Glomerular visceral epithelial cell (primary cell): ENCODE measurements around the gene LKAAEAR1.

ENCODE experiments used
- DNase-seq: peaks from one replicate; pipeline ENCODE4 v3.0.0-alpha.2; 2016; ENCODE audit errors: extremely low spot score

The LKAAEAR1 gene

DNA sequence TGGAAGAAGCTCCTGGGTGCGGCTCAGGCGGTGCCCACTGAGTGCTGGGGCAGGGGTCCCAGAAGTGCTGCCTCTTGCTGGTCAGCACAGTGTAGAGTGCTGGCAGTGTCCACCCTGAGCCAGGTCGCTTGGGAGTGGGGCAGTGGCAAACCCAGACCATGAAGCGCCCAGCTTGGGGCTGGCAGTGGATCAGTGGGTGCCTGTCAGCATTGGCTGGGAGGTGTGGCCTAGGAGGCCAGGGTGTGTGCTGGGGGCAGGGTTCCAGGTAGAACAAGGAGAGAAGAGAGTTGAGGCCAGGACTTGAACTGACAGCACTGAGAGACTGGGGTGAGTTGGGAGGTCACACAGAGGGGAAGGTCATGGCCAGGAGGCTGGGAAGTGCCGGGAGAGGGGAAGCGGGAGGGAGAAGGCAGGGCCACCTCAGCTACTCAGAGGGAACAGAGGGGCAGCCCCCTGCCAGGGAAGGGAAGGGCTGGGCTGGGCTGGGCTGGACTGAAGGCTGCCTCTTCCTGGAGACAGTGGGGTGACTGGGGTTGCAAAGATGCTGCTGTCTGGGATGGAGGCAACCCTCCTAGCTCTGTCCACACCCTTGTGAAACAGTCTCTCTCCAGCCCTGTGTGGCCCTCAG, 17.1 kb downstream of the LKAAEAR1 start:
- DNase-seq, result no peak

DNA sequence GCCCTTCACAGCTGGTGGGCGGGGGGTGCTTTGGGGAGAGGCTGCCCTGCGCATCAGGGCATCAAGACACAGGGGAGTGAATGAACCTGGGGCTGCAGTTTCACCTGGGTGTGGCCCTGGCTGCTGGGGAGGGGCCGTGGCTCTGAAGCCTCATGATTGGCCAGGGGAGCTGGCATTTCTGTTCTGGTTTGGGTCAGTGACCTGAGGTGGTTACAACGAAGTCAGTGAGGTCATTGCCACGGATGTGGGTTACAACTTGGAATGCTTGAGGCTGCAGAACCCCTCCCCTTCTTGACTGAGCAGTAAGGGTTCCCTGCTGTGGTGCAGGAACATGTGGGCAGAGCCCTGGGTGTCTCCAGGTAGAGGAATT, 18.2 kb downstream of the LKAAEAR1 start:
- peak; percentile 97 for DNase-seq

DNA sequence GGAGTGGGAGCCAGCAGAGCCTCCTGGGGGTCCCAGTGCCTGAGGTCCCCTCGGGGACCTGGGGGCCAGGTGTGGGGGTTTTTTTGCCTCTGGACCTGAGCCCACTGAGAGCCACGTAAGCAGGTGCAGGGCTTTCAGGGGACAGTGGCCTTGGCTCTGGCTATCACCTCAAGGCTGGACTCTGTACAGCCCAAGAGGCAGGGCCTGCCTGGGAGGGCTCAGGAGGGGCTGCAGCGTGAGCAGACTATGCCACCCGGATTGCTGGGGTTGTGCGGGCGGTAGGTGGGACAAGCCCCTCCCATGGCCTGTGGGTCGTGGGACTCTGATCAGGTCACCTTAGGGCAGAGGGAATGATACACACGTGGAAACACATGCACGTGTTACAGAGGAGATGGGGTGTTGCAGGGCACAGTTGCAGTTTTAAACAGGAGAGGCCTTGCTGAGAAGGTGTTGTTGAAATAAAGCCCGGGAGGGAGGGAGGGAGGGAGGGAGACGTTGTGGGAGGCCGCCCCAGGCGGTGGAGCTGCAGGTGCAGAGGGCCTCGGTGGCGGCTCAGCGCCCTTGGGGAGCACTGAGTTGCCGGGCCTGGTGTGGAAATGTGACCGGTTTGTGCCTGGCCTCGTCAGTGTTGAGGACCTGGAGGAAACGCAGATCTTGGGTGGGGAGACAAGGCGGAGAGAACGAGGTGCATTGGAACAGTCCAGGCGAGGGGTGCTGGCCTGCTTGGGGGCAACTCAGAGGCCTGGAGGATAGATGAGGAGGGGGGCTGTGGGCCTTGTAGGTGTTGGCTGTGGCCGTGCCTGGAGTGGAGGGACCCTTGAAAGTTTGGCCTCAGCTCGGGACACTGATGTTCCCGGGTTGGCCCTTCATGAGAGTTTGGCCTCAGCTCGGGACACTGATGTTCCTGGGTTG, 18.9 kb downstream of the LKAAEAR1 start:
- DNase-seq, result no peak

DNA sequence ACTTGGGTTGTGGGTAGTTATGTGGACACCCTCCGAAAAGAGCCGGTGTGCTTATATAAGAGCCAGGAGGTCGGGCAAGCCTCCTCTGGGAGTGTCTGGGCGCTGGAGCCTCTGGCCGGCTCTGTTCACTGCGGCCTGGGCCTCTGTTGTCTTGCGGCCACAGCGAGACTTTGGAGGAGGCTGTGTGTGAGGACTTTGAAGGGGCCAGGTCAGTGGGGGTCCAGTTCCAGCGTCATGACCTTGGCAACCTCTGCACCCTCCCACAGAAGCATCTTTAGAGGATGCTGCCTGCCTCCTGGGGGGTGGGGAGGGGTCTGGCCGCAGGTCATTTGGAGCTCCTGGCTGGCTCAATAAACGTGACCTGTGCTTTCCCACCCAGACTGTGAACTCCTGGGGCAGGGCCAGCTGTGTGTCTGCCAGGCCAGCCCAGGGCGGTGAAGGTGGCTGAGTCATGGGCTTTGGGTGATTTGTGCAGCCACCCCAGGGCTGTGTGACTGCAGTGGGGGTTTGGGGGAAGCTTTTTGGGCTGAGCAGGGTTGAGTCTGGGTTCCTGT, 20.0 kb downstream of the LKAAEAR1 start:
- DNase-seq, result peak; percentile 81

DNA sequence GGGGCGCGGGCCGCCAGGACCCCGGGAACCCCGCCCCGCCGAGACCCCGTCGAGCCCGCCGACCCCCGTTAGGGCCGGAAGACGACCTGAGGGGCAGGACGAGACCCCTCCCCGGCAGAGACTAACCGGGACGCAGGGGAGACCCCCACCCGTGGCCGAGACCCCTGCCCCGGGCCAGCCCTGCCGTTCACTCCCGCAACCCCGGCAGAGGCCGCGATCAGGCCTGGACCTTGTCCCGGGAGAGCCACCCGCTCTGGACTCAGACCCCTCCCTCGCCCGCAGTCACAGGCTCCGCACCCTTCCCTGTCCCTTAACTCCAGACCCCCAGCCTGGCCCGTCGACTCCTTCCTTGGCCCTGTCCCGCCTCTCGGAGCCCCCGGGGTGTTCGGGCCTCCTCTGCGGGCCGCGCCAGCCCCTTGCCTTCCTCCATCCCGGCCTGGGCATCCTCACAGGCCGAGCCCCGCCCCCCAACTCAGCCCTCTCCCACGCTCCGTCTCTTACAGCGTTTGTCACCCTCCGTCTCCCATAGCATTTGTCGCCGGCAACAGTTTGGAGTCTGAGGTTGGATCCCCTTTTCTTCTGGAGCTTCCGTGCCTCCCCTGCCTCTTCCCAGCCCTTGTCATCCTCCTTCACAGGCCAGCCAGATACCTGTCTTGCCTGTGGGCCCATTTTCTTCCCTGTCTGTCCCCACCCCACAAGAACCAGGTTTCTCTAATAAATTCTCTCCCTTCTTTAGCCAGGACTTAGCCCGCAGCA, 20.6 kb downstream of the LKAAEAR1 start:
- DNase-seq, result no peak

DNA sequence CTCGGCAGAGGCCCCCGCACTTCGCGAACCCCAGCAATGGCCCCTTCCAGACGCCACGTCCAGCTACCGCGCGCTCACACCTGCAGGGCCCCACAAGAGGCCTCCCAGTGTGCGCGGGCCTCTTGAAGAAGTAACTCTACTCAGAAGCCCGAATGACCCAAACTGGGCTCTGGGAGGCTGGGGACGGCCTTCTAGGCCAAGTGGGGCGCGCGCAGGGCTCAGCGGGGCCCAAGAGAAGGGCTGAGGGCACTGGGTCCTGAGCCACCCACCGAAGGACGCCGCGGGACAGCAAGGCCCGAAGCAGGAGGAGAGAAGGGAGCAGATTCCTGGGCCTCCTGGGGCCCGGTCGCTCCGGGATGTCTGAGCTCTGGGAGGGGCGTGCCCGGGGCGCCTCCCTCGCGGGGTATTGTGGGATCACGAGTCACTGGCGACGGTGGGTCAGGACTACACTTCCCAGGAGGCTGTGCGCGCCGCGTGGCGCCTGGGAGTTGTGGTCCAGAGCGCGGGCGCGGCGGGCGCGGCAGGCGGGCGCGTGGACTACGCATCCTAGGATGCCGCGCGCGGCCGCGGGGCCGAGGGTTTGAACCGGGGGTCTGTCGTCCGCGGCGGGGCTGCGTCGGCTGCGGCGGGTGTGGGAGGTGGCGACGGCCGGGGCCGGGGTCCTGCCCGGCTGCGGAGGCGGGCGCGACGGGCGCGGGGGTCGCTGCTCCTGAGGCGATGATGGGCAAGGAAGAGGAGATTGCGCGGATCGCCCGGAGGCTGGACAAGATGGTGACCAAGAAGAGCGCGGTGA, 21.4 kb downstream of the LKAAEAR1 start, which contains the start of gene TCEA2:
Gene TCEA2, plus strand, starts transcription at position 603 of the 793 bp plus-strand sequence. Its CDS starts 115 bp downstream, at position 718.
- peak; percentile 96 for DNase-seq

DNA sequence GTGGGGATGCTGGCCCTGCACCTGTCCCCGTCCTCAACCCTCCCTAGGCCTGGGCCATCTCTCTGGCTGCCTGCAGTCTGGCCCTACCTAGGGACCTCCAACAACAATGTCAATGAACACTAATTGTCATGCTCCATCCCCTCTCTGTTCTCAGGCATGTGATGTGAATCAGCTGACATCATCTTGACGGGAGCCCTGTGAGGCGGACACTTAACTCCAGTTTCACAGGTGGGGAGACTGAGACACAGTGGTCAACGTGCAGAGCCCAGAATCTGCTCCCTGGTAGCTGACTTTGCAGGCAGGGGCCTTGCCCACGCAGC, 22.0 kb downstream of the LKAAEAR1 start:
- DNase-seq, result no peak

DNA sequence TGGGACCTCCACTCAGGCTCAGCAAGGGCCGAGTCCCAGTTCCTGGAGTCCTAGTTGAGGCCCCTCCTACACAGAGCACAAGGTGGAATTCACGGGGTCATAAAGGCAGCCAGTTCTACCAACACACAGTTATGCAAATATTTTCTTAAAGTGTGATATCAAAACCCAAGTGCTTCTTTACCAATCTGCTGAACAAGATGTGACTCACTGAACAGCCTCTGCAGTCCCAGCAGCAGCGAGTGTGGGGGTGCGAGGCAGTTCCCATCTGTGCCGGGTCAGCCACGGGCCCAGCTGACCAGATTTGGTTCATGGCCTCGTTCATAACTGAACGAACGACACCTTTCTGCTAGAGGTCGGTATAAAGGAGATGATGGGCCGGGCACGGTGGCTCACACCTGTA, 25.7 kb downstream of the LKAAEAR1 start:
- DNase-seq, result peak; percentile 41

DNA sequence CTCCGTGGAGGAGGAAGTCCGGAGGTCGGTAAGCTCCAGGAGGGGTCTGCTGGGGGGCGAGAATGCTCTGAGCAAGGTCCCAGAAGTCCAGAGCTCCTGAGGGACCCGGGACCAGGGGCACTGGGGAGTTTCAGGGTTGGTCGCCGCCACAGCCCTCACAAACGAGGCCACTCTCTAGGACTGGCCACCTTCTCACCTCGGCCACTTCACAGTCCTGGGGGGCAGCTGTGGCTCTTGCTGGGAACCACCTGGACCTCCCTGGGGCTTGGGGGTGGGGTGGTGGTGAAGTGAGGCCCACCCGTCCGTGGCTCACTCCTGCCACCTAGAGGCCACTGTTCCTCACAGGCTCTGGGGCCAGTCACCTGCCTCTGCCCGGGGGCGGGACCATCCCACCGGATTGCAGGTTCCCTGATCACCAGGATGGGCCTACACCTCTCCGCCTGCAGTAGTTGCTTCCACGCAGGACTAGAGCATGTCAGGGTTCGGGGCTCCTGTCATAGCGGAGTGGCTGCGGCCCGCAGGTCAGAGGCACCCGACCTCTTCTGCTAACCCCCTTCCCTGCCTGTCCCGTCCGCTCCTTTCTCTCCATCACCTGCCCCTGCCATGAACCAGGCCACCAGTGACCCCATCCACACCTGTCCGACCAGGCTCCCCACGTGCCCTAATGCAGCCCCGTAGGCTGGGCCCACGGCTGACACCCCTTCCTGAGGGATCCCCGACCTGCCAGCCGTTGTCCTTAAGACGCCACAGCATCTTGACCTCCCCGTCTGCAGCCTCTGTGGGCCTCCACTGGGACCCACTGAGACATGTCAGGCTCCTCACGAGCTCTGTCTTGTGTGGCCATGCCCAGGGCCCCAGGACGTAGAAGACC, 26.3 kb downstream of the LKAAEAR1 start:
- peak; percentile 78 for DNase-seq

DNA sequence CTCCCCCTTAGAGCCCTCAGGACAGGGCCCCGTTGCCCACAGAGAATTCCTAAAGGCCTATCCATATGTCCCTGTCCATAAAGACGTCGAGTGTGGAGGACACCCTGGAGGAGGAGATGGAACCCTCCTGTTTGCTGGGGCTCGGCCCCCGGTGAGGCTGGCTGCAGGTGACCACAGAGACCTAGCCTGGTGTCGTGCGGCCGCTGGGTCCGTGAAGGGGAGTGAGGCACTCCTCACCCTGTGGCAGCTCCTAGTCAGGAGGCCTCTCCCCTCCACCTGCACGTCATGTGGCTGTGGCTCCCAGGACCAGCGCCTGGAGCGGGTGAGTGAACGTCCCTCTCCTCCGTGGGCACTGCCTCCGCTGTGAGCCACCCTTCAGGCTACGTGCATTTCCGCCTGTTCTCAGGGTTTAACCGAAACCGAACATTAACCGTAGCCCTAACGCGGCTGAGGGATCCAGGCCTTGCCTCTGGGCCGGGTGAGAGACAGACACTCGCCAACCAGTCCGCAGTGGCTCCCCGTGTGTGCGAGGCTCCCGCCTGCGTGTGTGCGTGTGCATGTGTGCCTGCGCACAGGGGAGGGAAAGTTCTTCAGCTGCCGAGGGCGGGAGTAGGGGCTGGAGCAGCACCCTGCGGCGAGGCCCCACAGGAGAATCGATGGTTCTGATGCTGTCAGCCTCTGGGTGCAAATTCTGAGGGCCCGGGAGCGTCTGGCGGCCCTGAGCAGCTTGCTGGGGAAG, 27.1 kb downstream of the LKAAEAR1 start:
- no peak for DNase-seq

DNA sequence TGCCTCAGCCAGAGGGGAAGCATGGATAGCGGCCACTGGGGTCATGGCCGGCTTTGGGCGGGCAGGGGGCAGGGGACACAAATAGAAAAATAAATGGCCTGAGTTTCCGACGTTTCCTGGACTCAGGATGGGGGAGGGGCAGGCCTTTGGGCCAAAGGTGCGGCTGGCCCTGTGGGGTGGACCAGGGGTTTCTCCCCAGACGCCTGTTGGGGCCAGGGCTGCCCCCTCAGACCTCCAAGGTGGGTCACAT, 27.6 kb downstream of the LKAAEAR1 start:
- no peak for DNase-seq

DNA sequence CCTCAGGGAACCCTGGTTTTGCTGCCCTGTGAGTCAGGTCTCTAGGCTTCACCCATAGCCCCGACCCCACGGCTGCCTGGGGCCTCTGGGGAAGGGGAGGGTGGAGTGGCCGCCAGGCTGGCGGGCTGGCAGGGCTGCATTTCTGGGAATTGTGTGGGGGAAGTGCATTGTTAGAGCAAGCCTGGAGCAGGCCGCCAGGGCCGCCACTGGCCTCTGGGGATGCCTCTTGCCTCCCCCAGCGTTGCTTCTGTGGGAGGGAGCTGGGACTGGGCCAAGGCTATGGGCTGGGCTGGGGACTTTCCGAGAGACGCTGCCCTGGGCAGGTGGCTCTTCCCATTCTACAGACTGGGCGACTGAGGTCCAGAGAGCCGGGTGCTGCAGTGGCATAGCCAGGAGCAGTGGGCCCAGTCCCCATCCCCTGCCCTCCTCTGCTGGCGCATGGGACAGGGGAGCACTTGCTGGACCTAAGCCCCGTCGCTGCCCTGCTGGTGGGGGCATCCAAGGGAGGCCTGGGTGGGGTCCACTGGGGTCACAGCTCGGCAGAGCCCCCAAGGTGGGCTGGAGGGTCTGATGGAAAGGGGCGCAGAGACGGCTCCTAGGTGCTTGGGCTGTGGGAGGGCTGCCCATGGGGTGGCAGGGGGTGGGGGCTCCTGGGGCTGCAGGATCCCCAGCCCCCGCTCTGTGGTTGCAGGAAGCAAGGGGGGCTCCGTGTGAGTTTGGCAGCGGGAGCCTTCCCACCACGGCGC, 28.1 kb downstream of the LKAAEAR1 start:
- DNase-seq, result peak; percentile 64

DNA sequence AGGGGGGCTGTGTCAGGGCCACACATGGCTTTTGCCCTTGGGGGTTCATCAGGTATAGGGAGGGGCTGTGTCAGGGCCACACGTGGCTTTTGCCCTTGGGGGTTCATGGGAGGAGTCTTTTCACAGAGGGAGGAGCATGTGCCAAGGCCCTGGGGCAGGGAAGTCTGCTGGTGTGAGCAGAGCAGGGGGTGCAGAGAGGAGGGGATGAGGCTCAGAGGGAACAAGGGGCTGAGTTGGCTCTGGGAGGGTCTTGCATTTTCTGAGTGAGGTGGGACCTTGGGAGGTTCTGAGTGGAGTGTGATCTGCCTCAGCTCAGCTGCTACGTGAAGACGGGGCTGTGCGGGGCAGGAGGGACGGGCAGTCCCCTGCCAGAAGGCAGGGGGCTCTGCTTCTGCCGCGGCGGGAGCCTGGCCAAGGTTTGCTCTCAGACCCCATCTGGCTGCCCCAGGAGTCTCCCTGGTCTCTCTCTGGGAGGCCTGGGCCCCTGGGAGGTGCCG, 28.8 kb downstream of the LKAAEAR1 start:
- DNase-seq, result no peak

DNA sequence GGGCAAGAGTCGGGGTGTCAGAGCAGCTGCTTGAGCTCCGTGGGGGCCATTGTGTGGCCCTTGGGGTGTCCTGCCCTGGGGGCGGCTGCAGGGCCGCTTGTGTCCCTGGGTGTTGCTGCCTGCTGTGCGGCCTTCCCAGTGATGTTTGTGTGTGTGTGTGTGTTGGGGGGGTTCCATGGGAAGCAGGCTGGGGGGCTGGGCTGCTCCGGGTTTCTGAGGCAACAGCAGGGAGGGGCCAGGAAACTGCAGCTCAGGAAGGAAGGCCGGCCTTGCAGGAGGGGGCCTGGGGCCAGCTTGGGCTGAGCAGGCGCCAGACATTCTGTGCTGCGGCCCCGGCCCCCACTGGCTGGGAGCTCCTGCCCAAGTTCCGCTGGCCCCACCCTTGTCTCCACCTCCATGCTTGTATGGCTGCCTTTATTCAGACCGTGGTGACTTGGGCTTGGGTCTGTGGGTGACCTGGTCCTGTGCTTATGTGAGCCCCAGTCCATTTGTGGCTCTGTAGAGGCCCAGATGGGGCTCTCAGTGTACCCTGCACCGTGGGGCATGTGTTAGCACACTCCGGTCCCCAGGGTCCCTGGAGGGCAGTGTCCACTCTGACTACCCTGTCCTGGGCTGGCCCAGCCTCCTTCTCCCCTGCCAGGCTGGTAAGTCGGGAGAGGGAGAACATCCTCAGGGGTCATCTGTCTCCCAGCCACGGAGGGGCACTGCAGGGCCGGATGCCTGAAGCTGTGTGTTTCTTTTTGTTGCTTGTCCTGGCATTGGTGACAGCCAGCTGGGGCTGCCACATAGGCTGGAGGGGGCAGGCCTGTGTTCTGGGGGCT, 30.1 kb downstream of the LKAAEAR1 start:
- DNase-seq, result no peak

DNA sequence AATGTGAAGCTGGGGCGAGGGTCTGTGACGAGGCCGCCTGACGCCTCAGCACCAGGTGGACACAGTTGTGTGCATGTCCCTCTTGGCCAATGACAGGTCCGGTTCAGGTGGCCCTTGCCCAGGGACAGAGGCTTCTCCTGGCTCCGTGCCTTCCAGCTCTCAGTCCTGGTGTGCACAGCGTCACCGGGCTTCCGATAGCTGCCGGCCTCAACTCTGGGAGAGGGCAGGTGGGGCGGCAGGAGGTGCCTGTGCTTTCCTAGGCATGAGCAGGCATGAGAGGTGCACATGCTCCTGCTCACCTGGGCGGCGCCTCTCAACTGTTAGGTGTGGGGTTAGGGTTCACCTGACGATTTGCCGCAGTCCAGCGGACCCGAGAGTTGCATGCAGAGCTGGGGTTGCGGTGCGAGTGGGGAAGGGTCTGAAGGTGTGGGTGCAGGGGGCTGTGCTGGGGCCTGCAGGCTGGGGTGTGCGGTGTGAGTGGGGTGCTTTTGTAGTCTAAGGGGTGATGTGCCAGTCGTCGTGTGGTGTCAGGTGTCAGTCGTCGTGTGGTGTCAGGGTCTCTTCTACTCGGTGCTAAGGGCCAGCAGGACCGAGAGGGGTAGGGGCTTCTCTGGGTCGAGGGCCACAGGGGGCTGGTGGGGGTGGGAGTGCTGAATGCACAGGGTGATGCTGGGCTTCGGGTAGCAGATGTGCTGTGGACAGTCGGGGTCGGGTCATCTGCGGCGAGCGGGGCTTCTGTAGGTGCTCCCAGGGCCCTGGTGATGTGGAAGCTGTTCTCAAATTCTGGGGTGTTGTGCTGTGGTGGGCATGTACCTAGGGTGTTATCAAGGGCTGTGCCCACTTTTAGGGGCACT, 31.0 kb downstream of the LKAAEAR1 start:
- DNase-seq, result no peak

DNA sequence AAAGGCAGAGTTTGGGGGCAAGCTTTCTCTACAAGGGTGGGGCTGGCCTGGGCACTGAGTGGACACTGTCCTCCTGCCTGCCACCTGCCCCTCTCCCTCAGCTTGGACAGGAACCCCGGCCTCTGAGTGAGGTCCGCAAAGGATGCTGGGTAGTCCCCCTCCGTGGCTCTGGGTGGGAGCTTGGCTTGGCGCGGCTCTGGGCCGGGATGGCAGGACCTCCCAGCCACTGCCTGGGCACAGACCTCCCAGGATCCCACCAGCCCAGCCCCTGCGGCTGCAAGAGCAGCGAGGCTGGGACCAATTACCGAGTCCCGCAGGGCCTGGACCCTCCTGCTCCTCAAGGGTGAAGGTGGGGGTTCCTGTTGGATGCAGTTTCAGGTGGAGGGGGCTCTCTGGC, 31.9 kb downstream of the LKAAEAR1 start:
- no peak for DNase-seq

DNA sequence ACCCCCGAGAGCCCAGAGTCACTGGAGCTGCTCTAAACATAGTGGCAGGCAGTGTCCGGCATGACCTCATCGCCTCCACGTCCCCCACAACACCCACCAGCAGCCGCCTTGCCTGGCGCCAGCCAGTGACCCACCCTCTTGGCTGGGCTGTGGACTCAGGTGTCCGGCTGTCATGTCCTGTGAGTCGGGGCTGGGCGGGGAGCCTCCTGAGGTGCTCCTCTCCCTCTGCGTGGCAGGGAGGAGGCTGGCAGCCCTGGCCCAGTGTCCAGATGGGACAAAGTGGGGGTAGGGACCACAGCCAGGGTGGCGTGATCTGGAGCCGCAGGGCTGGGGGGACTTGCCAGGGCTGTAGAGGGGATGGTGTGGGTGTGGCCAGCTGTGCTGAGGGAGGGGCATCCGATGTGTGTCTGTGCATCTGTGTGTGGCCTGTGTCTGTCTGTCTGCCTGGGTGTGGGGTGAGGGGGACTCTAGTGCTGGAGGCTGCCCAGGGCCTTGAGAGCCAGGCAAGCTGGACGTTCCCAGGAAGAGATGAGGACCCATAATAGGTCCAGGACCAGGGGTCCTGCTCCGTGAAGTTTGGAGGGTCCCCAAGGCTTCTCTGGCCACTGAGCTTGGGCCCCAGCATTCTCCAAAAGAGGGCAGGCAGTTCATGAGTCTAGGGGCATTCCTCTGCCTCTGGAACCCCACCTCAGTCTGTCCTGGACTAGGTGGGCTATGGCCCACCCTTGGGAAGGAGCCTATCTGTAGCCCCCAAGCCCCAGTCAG, 32.5 kb downstream of the LKAAEAR1 start:
- DNase-seq, result no peak
